ENCODE measurements around the gene CPSF4L.
"Not testable (repeated sequence)": the region's sequence is repeated elsewhere in the genome, so short reads cannot be mapped to it uniquely, and the experiment has no call there.

CPSF4L gene, protein sequence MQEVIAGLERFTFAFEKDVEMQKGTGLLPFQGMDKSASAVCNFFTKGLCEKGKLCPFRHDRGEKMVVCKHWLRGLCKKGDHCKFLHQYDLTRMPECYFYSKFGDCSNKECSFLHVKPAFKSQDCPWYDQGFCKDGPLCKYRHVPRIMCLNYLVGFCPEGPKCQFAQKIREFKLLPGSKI

GRCh38 chr17:73261617-73261951 is at the start of gene CPSF4L:
Gene CPSF4L, minus strand, starts transcription at chr17:73261880. Its CDS starts 62 bp downstream, at chr17:73261818.
- no peak for DNase-seq

DNA sequence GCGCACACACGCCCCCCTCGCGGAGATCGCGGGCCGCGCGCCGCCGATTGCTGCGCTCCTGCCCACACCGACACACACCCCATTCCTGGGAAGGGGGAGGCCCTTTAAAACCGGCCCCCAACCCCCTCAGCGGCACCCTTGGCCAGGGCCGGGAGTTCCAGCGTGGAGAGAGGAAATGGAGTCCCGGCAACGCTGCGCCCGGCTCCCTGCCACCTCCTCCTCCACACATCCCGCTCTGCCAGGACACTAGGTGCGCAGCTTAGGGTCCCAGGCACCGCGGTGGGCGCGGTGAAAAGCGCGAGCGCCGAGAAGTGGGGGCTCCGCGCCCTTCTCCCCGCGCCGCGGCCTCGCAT is 49.7 kb upstream of the CPSF4L start:
- DNase-seq = peak in 1 of 2 experiments; percentile 70

DNA sequence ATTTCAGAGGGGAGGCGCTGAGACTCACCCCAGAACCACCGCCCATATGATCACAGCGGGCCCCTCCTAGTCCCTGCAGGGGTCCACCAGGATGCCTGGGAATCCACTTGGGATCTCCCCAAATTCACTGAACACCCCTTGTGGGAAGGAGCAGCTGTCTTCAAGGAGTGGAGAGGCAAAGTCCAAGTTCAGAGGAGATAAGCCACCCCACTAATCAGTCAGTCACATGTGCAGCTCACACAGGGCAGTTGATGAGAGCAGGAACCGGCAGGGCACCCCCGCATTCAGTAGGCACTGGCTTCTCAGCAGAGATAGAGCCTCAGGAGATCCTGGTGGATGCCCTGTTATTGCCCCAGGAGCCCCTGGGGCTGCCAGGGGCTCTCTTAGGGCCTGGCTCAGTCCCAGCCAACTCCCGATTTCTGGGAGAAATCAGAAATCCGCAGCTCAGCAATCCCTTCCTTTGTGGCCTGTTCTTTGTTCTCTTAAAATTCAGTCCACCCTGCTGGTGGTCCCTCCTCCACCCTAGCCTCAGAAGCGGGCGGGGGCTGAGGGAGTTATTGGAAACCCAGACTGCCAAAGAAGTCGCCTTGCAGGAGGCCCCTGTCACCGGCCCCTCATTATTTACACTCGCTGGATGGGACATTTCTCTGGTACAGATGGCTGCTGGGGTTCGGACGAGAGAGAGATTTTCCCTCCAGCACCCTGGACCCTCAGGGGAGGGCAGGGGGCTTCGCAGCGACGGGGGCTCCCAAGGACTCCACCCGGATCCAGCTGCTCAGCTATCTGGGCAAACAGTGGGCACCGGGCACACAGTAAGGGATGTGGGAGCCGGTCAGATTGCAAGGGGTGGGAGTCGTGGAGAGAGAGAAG is 48.3 kb upstream of the CPSF4L start:
- peak in 1 of 2 experiments; percentile 45 for DNase-seq

DNA sequence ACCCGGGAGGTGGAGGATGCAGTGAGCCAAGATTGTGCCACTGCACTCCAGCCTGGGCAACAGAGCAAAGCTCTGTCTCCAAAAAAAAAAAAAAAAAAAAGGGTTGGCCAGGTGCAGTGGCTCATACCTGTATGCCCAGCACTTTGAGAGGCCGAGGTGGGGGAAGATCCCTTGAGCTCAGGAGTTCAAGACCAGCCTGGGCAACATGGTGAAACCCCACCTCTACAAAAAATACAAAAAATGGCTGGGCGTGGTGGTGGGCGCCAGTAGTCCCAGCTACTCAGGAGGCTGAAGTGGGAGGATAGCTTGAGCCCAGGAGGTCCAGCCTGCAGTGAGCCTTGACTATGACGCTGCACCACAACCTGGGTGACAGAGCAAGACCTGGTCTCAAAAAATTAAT is 47.3 kb upstream of the CPSF4L start:
- DNase-seq = not testable (repeated sequence)

GRCh38 chr17:73308017-73308823 is 46.5 kb upstream of the CPSF4L start:
- no peak for DNase-seq

DNA sequence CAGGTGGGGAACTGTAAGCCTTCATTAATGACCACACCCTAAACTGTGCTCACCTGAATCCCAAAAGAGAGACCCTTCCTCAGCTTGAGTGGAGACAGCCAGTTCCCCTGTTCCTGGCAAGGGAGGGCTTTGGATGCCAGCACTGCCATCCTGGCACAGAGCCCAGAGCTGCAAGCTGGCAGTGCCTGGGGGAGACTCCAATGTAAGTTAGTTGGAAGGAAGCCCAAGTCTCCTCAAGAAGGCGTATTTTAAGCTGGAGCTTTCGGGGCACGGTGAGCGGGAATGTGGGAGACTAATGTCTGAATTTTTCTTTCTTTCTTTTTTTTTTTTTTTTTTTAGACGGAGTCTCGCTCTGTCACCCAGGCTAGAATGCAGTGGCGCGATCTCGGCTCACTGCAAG is 45.5 kb upstream of the CPSF4L start:
- DNase-seq = no peak

DNA sequence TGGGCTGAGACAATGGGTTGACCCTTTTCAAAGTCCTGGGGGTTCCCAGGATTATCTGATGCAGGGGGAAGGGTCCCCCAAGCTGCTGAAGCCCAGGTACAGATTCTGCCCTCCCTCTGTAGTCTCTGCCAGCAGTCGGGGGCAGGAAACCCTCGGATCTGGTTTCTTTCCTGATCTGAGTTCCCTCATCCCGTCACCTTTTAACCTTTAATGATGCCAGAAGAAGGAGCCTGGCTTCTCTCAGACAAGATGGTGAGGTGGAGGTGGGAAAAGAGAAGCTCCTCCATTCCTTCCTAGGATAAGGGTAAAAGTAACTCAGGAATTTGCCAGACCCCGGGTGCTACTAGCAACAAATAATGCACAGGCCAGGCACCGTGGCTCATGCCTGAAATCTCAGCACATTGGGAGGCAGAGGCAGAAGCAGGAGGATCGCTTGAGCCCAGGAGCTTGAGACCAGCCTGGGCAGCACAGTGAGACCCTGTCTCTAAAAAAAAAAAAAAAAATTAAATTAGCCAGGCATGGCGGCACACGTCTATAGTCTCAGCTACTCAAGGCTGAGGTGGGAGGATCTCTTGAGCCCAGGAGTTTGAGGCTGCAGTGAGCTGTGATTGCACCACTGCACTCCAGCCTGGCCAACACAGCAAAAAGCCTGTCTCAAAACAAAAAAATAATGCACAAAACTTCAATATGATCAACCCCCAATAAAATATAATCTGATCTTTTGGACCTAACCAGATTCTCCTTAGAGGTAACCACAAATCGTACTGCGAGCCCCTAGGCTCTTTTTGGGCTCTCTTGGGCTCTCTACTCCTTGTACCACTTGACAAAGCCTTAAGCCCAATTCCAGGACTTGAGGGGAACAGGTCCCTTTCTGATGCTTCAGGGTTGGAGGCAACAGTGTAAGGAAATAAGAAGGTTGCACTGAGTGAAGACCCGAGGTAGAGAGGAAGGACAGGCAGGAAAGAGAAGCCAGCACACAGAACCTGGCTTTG is 44.5 kb upstream of the CPSF4L start:
- no peak for DNase-seq

DNA sequence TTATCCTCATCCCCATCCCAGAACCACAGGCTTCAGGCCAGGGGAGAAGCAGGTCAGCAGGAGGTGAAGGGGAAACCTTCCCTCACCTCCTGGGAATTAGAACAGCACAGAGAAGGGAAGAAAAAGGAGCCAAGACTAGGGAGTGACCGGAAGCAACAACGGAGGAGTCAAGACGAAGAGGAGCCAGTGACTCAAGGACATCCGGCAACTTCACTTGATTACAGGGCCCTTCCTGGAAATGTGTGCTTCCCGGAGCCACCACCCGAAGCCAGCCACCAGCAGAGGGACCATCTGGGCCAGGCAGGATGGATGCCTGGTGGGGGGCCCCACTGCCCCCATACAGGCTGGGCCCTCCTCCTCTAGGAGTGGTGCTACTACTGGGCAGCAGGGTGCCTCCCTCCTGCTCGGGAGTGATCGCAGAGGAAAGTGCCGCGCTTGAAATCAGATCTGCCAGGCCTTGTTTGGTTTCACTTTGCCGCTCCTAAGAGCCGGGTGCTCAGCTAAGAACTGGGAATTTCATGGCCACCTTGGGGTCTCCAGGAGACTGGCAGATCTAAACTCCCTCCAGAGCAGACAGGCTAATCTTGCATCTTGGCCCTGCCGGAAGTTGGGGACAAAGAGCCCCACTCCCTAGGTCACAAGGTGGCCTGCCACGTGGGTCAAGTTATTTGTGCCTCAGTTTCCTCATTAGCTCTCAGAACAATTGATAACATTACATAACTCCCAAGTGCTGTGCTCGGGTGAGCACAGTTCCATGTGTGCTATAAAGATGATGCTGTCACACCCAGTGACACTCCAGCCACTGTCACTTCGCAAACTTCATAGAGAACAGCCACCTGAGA is 43.5 kb upstream of the CPSF4L start:
- peak; percentile 27 to 65 for DNase-seq

- DNase-seq = no peak
These were observed 42.8 kb upstream of the CPSF4L start for GRCh38 chr17:73304438-73304837.

DNA sequence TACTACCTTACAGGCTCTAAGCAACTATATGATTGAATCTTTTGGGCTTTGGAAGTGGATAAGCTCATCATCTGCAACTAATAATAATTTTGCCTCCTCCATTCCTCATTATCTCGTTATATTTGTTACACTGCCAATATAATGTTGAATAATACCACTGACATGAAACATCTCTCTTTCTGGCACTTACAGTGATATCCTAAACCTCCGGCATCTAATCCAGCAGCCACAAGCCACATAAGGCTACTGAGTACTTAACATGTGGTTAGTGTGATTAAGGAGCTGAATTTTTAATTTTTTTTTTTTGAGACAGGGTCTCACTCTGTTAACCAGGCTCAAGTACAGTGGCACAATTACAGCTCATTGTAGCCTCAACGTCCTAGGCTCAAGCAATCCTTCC is 40.5 kb upstream of the CPSF4L start:
- DNase-seq = no peak

GRCh38 chr17:73301369-73301768 is 39.7 kb upstream of the CPSF4L start:
- no peak for DNase-seq

GRCh38 chr17:73300392-73300791 is 38.7 kb upstream of the CPSF4L start:
- DNase-seq = no peak

DNA sequence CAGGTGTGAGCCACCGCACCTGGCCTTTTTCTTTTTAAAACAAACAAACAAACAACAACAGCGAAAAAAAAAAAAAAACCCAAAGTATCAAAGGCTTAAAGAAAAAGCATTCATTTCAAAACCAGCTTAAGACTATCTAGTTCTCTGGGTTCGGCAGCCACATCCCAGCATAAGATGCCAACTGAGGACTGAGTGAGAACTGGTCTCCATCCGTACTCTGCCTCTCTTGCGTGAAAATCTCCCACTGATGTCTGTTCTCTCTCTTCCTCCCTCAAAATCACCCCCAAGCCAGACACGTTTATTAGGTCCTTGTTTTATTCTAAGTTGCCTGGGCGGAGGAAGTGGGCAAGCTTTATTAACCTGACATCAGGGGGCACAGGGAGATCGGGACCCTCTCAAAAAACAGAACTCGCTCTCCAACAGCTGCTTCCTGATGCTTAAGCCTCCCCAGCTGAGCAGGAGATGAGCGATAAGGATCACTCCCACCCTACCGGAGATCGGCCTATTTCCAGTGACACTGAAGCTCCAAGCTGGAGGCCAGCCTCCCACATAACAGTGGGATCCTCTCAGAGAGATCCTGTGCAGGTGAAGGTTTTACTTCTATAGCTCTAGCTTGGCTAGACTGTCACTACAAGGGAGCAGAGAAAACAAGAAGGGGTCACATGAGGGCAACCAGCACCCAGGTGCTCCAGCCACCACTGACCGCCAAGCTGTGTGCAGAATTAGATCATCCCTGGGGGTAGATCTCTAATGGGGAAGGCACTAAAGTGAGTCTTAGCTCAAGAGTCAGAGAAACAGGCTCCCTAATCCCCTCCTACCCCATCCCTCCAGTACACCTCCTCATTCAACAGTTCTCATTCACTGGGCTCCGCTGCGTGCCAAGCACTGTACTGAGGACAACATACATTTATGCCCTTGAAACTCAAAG is 36.5 kb upstream of the CPSF4L start:
- DNase-seq = no peak

GRCh38 chr17:73293480-73293911 is 31.8 kb upstream of the CPSF4L start:
- no peak for DNase-seq

- no peak for DNase-seq
These were observed 31.4 kb upstream of the CPSF4L start for GRCh38 chr17:73293031-73293430.

DNA sequence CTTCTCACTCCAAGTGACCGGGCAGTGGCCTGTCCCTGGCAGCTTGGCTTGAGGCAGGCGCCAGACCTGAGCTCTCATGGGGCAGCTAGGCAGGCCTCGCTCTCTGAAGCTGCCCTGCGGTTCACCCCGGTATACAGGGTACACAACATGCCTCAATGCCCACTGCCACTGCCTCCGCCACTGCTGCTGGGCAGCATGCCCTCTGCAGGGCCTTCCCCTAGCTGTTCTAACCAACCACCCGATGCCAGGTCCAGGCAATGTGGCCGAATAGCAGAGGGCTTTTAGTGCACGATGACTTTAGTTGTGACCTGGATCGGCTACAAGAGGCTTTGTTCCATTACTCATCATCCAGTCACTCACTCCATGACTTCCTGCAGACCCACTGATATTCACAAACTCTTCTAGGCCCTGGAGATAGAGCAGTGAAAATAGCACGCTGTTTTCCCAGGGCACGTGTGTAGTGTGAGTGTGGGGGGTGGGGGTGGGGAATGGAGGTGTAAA is 30.4 kb upstream of the CPSF4L start:
- no peak for DNase-seq

- DNase-seq = no peak
These were observed 29.7 kb upstream of the CPSF4L start for GRCh38 chr17:73291260-73291801.

GRCh38 chr17:73290399-73291259 is 28.9 kb upstream of the CPSF4L start:
- DNase-seq = no peak
